WERI-Rb-1 (cell line): ENCODE data around the gene NOC4L.
A peak's percentile ranks its signal among the peaks of the same experiment; 100 is the strongest.

Source experiments
- DNase-seq: peaks from one replicate; pipeline ENCODE4 v3.0.0-alpha.2; 2020
- H3K27ac ChIP-seq: fragments of 250-450 bp; sonication (Bioruptor Pico); 2 replicates; pipeline ENCODE4 v1.5.1; 2020; ENCODE audit warnings: mild to moderate bottlenecking, moderate library complexity
- H3K27me3 ChIP-seq: fragments of 250-450 bp; sonication (Bioruptor Pico); 2 replicates; pipeline ENCODE4 v1.5.1; 2021; ENCODE audit warnings: mild to moderate bottlenecking, low read depth, moderate library complexity; ENCODE audit not compliant: insufficient read depth, severe bottlenecking
- H3K36me3 ChIP-seq: fragments of 250-450 bp; sonication (Bioruptor Pico); 2 replicates; pipeline ENCODE4 v1.5.1; 2020; ENCODE audit warnings: mild to moderate bottlenecking, moderate library complexity
- H3K4me3 ChIP-seq: 2 replicates; pipeline ENCODE4 v1.5.1; 2011; ENCODE audit warnings: low read depth, mild to moderate bottlenecking, control low read depth, low read length
- H3K9me3 ChIP-seq: fragments of 250-450 bp; sonication (Bioruptor Pico); 2 replicates; pipeline ENCODE4 v1.5.1; 2021; ENCODE audit warnings: mild to moderate bottlenecking, moderate library complexity; ENCODE audit not compliant: severe bottlenecking
- TF ChIP-seq, protein P1 (sequence below): IDR thresholded peaks from 2 replicates; pipeline ENCODE4 v1.5.1; 2011; ENCODE audit warnings: low read depth, mild to moderate bottlenecking, control low read depth, inconsistent platforms, low read length

The NOC4L gene

DNA sequence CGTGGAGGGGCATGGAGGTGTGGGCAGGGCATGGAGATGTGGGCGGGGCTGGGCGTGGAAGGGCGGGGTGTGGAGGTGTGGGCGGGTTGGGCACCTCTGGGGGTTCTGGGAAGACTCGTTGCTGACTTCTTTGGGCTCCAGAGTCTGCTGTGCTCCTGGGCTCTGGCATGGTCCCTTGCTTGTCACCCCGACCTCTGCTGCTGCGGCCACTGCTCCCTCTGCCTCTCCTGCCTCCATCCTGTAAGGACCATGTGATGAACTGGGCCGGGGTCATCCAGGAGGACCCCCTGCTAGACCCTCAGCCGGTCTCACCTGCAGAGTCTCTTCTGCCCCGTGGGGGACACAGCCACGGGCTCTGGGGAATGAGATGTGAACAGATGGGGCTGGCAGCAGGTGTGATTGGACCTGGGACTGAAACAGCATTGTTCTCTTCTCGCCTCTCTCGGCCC lies 15.3 kb downstream of the NOC4L start:
- no peaks in the 10 kb centered on the region for H3K36me3 ChIP-seq
- H3K4me3 ChIP-seq: no peak overlapping the region
- DNase-seq: no peak
- no peak overlapping the region for H3K27ac ChIP-seq
- TF ChIP-seq, protein P1, sequence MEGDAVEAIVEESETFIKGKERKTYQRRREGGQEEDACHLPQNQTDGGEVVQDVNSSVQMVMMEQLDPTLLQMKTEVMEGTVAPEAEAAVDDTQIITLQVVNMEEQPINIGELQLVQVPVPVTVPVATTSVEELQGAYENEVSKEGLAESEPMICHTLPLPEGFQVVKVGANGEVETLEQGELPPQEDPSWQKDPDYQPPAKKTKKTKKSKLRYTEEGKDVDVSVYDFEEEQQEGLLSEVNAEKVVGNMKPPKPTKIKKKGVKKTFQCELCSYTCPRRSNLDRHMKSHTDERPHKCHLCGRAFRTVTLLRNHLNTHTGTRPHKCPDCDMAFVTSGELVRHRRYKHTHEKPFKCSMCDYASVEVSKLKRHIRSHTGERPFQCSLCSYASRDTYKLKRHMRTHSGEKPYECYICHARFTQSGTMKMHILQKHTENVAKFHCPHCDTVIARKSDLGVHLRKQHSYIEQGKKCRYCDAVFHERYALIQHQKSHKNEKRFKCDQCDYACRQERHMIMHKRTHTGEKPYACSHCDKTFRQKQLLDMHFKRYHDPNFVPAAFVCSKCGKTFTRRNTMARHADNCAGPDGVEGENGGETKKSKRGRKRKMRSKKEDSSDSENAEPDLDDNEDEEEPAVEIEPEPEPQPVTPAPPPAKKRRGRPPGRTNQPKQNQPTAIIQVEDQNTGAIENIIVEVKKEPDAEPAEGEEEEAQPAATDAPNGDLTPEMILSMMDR: no peak
- H3K9me3 ChIP-seq: no peaks in the 10 kb centered on the region
- no peaks in the 10 kb centered on the region for H3K27me3 ChIP-seq

DNA sequence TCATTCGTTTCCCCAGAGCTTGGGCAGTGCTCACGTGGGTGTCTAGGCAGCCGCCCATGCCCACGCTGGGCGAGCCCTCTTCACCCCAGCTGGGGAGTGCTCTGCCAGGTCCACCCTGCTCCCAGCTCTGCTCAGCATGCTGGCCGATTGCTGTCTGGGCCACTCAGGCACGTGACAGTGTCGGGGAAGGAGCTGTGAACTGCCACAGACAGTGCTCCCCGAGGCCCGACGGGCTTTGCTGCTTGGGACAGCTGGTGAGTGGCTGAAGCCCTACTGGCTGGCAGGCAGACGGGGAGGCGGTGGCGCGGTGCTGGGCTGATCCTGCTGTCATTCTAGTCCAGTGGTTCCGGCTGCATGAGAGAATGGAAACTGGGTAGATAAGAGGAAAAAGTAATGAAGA lies 15.8 kb downstream of the NOC4L start:
- no peak overlapping the region for H3K27ac ChIP-seq
- no peaks in the 10 kb centered on the region for H3K9me3 ChIP-seq
- no peaks in the 10 kb centered on the region for H3K27me3 ChIP-seq
- peak; percentile 39 for DNase-seq
- H3K36me3 ChIP-seq: no peaks in the 10 kb centered on the region
- H3K4me3 ChIP-seq: no peak overlapping the region
- TF ChIP-seq, protein P1: no peak

DNA sequence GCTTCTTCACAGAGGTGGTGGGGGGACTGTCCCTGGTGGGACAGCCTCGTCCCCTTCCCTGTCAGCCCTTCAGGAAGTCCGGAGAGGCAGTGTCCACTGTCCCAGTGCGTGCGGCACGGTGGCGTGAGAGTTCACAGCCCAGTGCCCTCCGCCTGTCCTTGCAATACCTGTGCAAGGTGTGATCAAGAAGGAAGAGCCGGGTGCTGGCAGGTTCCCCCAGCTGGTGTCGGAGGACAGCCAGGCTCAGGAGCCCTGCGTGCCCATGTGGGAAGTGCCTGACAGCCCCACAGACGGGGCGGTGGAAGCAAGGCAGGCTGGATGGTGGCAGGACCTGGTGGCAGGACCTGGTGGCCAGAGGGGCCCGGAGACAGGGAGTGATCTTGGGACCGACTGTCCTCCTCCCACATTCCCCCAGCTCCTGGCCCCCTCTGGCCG lies 16.4 kb downstream of the NOC4L start:
- Histone ChIP-seq H3K27me3 (no peaks in the 10 kb centered on the region), H3K4me3 (no peak overlapping the region), H3K36me3 (no peaks in the 10 kb centered on the region), H3K9me3 (no peaks in the 10 kb centered on the region), H3K27ac (no peak overlapping the region)
- TF ChIP-seq, protein P1: no peak
- DNase-seq: no peak

DNA sequence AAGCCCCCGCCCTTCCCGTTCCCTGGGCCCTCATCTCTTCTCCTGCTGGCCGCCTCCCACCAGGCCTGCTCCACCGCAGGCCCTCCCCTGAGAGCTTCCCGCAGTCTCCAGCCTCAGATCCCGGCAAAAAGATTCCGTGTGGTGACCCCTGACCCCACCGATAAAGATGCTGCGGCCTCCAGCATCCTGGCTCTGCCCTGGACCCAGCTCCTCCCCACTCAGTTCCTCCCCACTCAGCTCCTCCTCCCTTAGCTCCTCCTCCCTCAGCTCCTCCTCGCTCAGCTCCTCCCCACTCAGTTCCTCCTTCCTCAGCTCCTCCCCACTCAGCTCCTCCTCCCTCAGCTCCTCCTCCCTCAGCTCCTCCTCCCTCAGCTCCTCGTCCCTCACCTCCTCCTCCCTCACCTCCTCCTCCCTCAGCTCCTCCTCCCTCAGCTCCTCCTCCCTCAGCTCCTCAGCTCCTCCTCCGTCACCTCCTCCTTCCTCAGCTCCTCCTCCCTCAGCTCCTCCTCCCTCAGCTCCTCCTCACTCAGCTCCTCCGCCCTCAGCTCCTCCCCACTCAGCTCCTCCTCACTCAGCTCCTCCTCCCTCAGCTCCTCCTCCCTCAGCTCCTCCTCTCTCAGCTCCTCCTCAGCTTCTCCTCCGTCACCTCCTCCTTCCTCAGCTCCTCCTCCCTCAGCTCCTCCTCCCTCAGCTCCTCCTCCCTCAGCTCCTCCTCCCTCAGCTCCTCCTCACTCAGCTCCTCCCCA lies 17.0 kb downstream of the NOC4L start:
- DNase-seq: no peak
- H3K27ac ChIP-seq: no peak overlapping the region
- TF ChIP-seq, protein P1: no peak

DNA sequence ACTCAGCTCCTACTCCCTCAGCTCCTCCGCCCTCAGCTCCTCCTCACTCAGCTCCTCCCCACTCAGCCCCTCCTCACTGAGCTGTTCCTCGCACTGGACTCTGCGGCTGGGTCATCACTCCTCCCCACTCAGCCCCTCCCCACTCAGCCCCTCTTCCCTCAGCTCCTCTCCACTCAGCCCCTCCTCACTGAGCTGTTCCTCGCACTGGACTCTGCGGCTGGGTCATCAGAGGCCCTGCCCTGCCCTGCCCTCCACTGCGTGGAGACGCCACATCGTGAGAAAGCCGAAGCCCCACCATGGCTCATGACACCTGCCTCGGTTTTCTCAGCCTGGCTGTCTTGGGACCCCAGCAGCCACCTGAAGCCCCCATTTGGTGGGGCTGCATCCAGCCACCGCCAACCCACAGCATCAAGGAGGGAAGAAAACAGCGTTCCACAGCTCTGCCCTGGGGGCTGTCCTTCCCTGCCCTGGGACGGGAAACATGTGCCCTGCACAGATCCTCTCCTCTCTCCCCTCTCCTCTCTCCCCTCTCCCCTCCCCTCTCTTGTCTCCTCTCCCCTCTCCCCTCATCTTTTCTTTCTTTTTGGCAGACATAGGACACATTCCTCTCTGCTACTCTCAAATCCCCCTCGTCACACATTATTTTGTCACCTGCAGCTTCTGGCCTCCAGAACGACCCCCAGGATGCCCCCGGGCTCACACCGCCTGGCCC lies 17.7 kb downstream of the NOC4L start:
- H3K27ac ChIP-seq: no peak overlapping the region
- no peak overlapping the region for H3K4me3 ChIP-seq

More for the DNA sequence above, 17.0 kb downstream of the NOC4L start:
- Histone ChIP-seq H3K9me3 (no peaks in the 10 kb centered on the region), H3K36me3 (no peaks in the 10 kb centered on the region), H3K4me3 (no peak overlapping the region), H3K27me3 (no peaks in the 10 kb centered on the region)

More for the DNA sequence above, 17.7 kb downstream of the NOC4L start:
- Histone ChIP-seq H3K36me3 (no peaks in the 10 kb centered on the region), H3K27me3 (no peaks in the 10 kb centered on the region), H3K9me3 (no peaks in the 10 kb centered on the region)
- TF ChIP-seq, protein P1: no peak
- DNase-seq: no peak
